IMR-90 (cell line): ENCODE measurements around the gene TOP2B. TPM values are rescaled to one million over a fixed set of nuclear protein-coding genes. Genes with fewer than 3 reads are reported as not detected.

Experiments
- ATAC-seq: fragments of 200-7000 bp; cut with Tn5 transposase; 2 replicates; pipeline ENCODE4 v1.9.1; 2020; ENCODE audit warnings: low read depth, mild to moderate bottlenecking, moderate library complexity
- BruUV-seq: library from RNA; stranded (reverse); fragments of 400-500 nt; replicated peaks from 2 replicates; lab custom pipeline; 2021; lab: Mats Ljungman, UMichigan
- CTCF ChIA-PET: fragments of 300-600 bp; formaldehyde crosslinking; extraction: SDS; loops from one replicate; lab custom pipeline; 2021; ENCODE audit warnings: antibody characterized with exemption; lab: Yijun Ruan, JAX
- POLR2A ChIA-PET: fragments of 300-600 bp; sonication (Branson Sonifier 250); formaldehyde crosslinking; loops from one replicate; lab custom pipeline; 2022; ENCODE audit warnings: antibody characterized with exemption; ENCODE audit not compliant: unreplicated experiment; lab: Charles Lee
- DNase-seq: peaks from one replicate; pipeline ENCODE4 v3.0.0; 2013
- H2AFZ ChIP-seq: replicated peaks from 2 replicates; pipeline ENCODE3; 2013; ENCODE audit warnings: low read length, mild to moderate bottlenecking; ENCODE audit not compliant: poor library complexity
- H2AK5ac ChIP-seq: 2 replicates; pipeline ENCODE4 v1.6.1; 2013; ENCODE audit warnings: low read depth, low read length, inconsistent platforms
- H2AK9ac ChIP-seq: replicated peaks from 2 replicates; pipeline ENCODE3; 2013; ENCODE audit warnings: mild to moderate bottlenecking, low read depth, low read length, moderate library complexity; ENCODE audit not compliant: poor library complexity
- H2BK120ac ChIP-seq: 2 replicates; pipeline ENCODE4 v1.6.1; 2013; ENCODE audit warnings: low read depth, low read length, inconsistent platforms
- H2BK15ac ChIP-seq: 3 replicates; pipeline ENCODE4 v1.6.1; 2013; ENCODE audit warnings: low read depth, low read length, inconsistent platforms
- H2BK20ac ChIP-seq: 2 replicates; pipeline ENCODE4 v1.6.1; 2013; ENCODE audit warnings: low read depth, mild to moderate bottlenecking, inconsistent platforms, low read length, moderate library complexity
- H2BK5ac ChIP-seq: 2 replicates; pipeline ENCODE4 v1.6.1; 2013; ENCODE audit warnings: mild to moderate bottlenecking, low read depth, low read length, inconsistent platforms; ENCODE audit not compliant: poor library complexity, severe bottlenecking
- H3K14ac ChIP-seq: replicated peaks from 2 replicates; pipeline ENCODE4 v1.6.1; 2013; ENCODE audit warnings: low read depth, low read length, inconsistent platforms
- H3K18ac ChIP-seq: 2 replicates; pipeline ENCODE4 v1.6.1; 2013; ENCODE audit warnings: low read depth, low read length, control low read depth
- H3K23ac ChIP-seq: 2 replicates; pipeline ENCODE4 v1.6.1; 2013; ENCODE audit warnings: low read depth, low read length, inconsistent platforms
- H3K27ac ChIP-seq: 2 replicates; pipeline ENCODE4 v1.5.1; 2013; ENCODE audit warnings: mild to moderate bottlenecking, control low read depth, low read length; ENCODE audit not compliant: insufficient read depth
- H3K27me3 ChIP-seq: 2 replicates; pipeline ENCODE4 v1.6.1; 2013; ENCODE audit warnings: low read length; ENCODE audit not compliant: control insufficient read depth, insufficient read depth
- H3K36me3 ChIP-seq: 2 replicates; pipeline ENCODE4 v1.6.1; 2013; ENCODE audit warnings: low read length, mixed read lengths; ENCODE audit not compliant: control insufficient read depth, insufficient read depth
- H3K4ac ChIP-seq: 2 replicates; pipeline ENCODE4 v1.6.1; 2013; ENCODE audit warnings: low read depth, low read length, inconsistent platforms
- H3K4me1 ChIP-seq: 2 replicates; pipeline ENCODE4 v1.6.1; 2013; ENCODE audit warnings: low read length, mixed read lengths; ENCODE audit not compliant: control insufficient read depth, insufficient read depth
- H3K4me2 ChIP-seq: 2 replicates; pipeline ENCODE4 v1.6.1; 2013; ENCODE audit warnings: low read depth, mild to moderate bottlenecking, control low read depth, low read length, moderate library complexity
- H3K4me3 ChIP-seq: 2 replicates; pipeline ENCODE4 v1.5.1; 2013; ENCODE audit warnings: low read depth, mild to moderate bottlenecking, control low read depth, low read length, moderate library complexity; ENCODE audit not compliant: insufficient read depth
- H3K56ac ChIP-seq: 2 replicates; pipeline ENCODE4 v1.6.1; 2013; ENCODE audit warnings: low read length, inconsistent platforms; ENCODE audit not compliant: insufficient read depth; ENCODE audit errors: extremely low read depth
- H3K79me1 ChIP-seq, 2 experiments: 2 replicates each; pipeline ENCODE4 v1.6.1; 2013; ENCODE audit warnings: low read length in 2 of 2, inconsistent platforms in 1 of 2, low read depth in 1 of 2
- H3K9ac ChIP-seq: 2 replicates; pipeline ENCODE4 v1.6.1; 2013; ENCODE audit warnings: low read depth, low read length, control low read depth
- H3K9me1 ChIP-seq: 2 replicates; pipeline ENCODE4 v1.6.1; 2013; ENCODE audit warnings: low read length, inconsistent platforms; ENCODE audit not compliant: insufficient read depth
- H3K9me3 ChIP-seq: 2 replicates; pipeline ENCODE4 v1.6.1; 2013; ENCODE audit warnings: low read length; ENCODE audit not compliant: control insufficient read depth, insufficient read depth
- H4K20me1 ChIP-seq: 2 replicates; pipeline ENCODE4 v1.6.1; 2013; ENCODE audit warnings: low read length, inconsistent platforms; ENCODE audit not compliant: insufficient read depth
- H4K5ac ChIP-seq: 2 replicates; pipeline ENCODE4 v1.6.1; 2013; ENCODE audit warnings: mild to moderate bottlenecking, low read depth, low read length, control low read depth
- H4K8ac ChIP-seq, 2 experiments: 2 replicates each; pipeline ENCODE4 v1.6.1; 2013; ENCODE audit warnings: low read depth in 2 of 2, low read length in 2 of 2, control low read depth in 1 of 2, inconsistent platforms in 1 of 2
- H4K91ac ChIP-seq: 2 replicates; pipeline ENCODE4 v1.6.1; 2013; ENCODE audit warnings: low read depth, low read length, inconsistent platforms; ENCODE audit not compliant: insufficient read depth
- CEBPB ChIP-seq: IDR thresholded peaks from 2 replicates; pipeline ENCODE4 v1.6.1; 2012; ENCODE audit warnings: low read depth, low read length, improper control_type of control experiment
- CHD1 ChIP-seq: IDR thresholded peaks from 2 replicates; pipeline ENCODE4 v1.6.1; 2012; ENCODE audit warnings: low read depth, low read length, improper control_type of control experiment
- FOS ChIP-seq: fragments of 150-350 bp; IDR thresholded peaks from 2 replicates; pipeline ENCODE4 v1.6.1; 2016; ENCODE audit warnings: low read depth, low read length
- MAZ ChIP-seq: IDR thresholded peaks from 2 replicates; pipeline ENCODE4 v1.6.1; 2012; ENCODE audit warnings: low read depth, mild to moderate bottlenecking, low read length, improper control_type of control experiment, moderate library complexity, borderline replicate concordance
- MXI1 ChIP-seq: IDR thresholded peaks from 2 replicates; pipeline ENCODE4 v1.6.1; 2012; ENCODE audit warnings: low read depth, mild to moderate bottlenecking, low read length, moderate library complexity, borderline replicate concordance
- POLR2A ChIP-seq: IDR thresholded peaks from 2 replicates; pipeline ENCODE4 v1.6.1; 2012; ENCODE audit warnings: mild to moderate bottlenecking, low read depth, low read length
- RAD21 ChIP-seq: IDR thresholded peaks from 2 replicates; pipeline ENCODE4 v1.6.1; 2012; ENCODE audit warnings: low read length, improper control_type of control experiment
- RCOR1 ChIP-seq: IDR thresholded peaks from 2 replicates; pipeline ENCODE4 v1.6.1; 2012; ENCODE audit warnings: mild to moderate bottlenecking, low read length, improper control_type of control experiment; ENCODE audit not compliant: insufficient replicate concordance
- RFX5 ChIP-seq: IDR thresholded peaks from 2 replicates; pipeline ENCODE4 v1.8.0; 2012; ENCODE audit warnings: low read depth, mild to moderate bottlenecking, low read length, moderate library complexity
- SMC3 ChIP-seq: fragments of 150-350 bp; IDR thresholded peaks from 2 replicates; pipeline ENCODE4 v1.6.1; 2016; ENCODE audit warnings: low read depth, mild to moderate bottlenecking, antibody characterized with exemption, low read length, moderate library complexity
- WGBS, 2 experiments: methylation state at CpG; one replicate each; pipeline versions ENCODE4 v1.1.5 to v1.1.7; 2013; ENCODE audit warnings: missing lambda C conversion rate in 2 of 2; ENCODE audit not compliant: insufficient read length in 1 of 2; ENCODE audit errors: extremely low coverage in 2 of 2; 5-methylcytosine and 5-hydroxymethylcytosine counted together
- dilution Hi-C: fragments of 300-500 bp; cut with HindIII; formaldehyde crosslinking; loops from one replicate; pipeline ENCODE4 v1.14.3; 2018; ENCODE audit warnings: low sequenced_read_pairs; ENCODE audit not compliant: unreplicated experiment
- in situ Hi-C: fragments of 300-500 bp; cut with MboI; formaldehyde crosslinking; loops from 3 replicates; pipeline ENCODE4 v1.14.3; 2019; ENCODE audit warnings: low sequenced_read_pairs, inconsistent platforms, mixed read lengths
- intact Hi-C: fragments of 100-400 bp; cut with micrococcal nuclease; formaldehyde crosslinking; loops from 2 replicates; pipeline ENCODE4 v1.10.0; 2022
- polyA plus RNA-seq, 3 experiments: library from polyadenylated mRNA; depleted of rRNA; stranded (reverse); fragments of >200 nt; gene quantifications; 2 replicates each; pipeline ENCODE4 v1.2.3, GENCODE V29; 2012; ENCODE audit warnings: low replicate concordance in 1 of 3
- total RNA-seq: library from RNA; depleted of rRNA; stranded (reverse); fragments of >200 nt; gene quantifications from 2 replicates; pipeline ENCODE4 v1.2.3, GENCODE V29; 2012
- TF ChIP-seq, protein P1 (sequence below): fragments of 150-350 bp; IDR thresholded peaks from 2 replicates; pipeline ENCODE4 v1.6.1; 2016; ENCODE audit warnings: low read depth, mild to moderate bottlenecking, low read length, moderate library complexity, borderline replicate concordance
- TF ChIP-seq, protein P2 (sequence below): fragments of 150-350 bp; IDR thresholded peaks from 2 replicates; pipeline ENCODE4 v1.6.1; 2017; ENCODE audit warnings: mild to moderate bottlenecking, antibody characterized with exemption, low read length, low read depth
- TF ChIP-seq, protein P3 (sequence below): conservative IDR thresholded peaks from 2 replicates; pipeline ENCODE4 v1.5.1; 2012; ENCODE audit warnings: mild to moderate bottlenecking, low read depth, low read length, improper control_type of control experiment

TOP2B gene
- total and polyA plus RNA-seq, 2 of the 4 experiments (the other 2 are of a cell fraction) = 45.5 to 53.4 TPM

- Histone ChIP-seq H2BK20ac (no peak overlapping the region), H4K91ac (no peak overlapping the region), H3K14ac (no peak overlapping the region), H2AK9ac (peak overlapping the region; percentile 55), H3K9me1 (no peaks in the 10 kb centered on the region), H4K8ac (no peak overlapping the region), H3K4me2 (no peak overlapping the region), H3K36me3 (no peaks in the 10 kb centered on the region), H2BK15ac (no peak overlapping the region), H2AFZ (no peak overlapping the region), H2BK5ac (no peak overlapping the region), H4K20me1 (no peaks in the 10 kb centered on the region), H3K9me3 (no peaks in the 10 kb centered on the region), H3K18ac (no peak overlapping the region), H4K5ac (no peak overlapping the region), H3K9ac (no peak overlapping the region), H2BK120ac (no peak overlapping the region), H2AK5ac (no peak overlapping the region), H3K79me1 (no peaks in the 10 kb centered on the region), H3K27ac (no peak overlapping the region), H3K56ac (no peak overlapping the region), H3K4me1 (no peaks in the 10 kb centered on the region), H3K27me3 (no peaks in the 10 kb centered on the region), H3K4me3 (no peak overlapping the region), H3K4ac (no peak overlapping the region), H3K23ac (no peak overlapping the region)
- intact Hi-C loops = no loop called here
- dilution Hi-C loops = no loop called here
- no TSS peak for BruUV-seq
- no peak for TF ChIP-seq CEBPB
- TF ChIP-seq, protein P1, sequence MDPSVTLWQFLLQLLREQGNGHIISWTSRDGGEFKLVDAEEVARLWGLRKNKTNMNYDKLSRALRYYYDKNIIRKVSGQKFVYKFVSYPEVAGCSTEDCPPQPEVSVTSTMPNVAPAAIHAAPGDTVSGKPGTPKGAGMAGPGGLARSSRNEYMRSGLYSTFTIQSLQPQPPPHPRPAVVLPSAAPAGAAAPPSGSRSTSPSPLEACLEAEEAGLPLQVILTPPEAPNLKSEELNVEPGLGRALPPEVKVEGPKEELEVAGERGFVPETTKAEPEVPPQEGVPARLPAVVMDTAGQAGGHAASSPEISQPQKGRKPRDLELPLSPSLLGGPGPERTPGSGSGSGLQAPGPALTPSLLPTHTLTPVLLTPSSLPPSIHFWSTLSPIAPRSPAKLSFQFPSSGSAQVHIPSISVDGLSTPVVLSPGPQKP = no peak
- TF ChIP-seq POLR2A = no peak
- TF ChIP-seq CHD1 = no peak
- TF ChIP-seq, protein P2, sequence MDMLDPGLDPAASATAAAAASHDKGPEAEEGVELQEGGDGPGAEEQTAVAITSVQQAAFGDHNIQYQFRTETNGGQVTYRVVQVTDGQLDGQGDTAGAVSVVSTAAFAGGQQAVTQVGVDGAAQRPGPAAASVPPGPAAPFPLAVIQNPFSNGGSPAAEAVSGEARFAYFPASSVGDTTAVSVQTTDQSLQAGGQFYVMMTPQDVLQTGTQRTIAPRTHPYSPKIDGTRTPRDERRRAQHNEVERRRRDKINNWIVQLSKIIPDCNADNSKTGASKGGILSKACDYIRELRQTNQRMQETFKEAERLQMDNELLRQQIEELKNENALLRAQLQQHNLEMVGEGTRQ = no peak
- no peak for TF ChIP-seq RCOR1
- TF ChIP-seq FOS = no peak
- TF ChIP-seq RAD21 = no peak
- TF ChIP-seq RFX5 = no peak
- TF ChIP-seq MXI1 = no peak
- no peak for TF ChIP-seq MAZ
- TF ChIP-seq SMC3 = no peak
- TF ChIP-seq, protein P3, sequence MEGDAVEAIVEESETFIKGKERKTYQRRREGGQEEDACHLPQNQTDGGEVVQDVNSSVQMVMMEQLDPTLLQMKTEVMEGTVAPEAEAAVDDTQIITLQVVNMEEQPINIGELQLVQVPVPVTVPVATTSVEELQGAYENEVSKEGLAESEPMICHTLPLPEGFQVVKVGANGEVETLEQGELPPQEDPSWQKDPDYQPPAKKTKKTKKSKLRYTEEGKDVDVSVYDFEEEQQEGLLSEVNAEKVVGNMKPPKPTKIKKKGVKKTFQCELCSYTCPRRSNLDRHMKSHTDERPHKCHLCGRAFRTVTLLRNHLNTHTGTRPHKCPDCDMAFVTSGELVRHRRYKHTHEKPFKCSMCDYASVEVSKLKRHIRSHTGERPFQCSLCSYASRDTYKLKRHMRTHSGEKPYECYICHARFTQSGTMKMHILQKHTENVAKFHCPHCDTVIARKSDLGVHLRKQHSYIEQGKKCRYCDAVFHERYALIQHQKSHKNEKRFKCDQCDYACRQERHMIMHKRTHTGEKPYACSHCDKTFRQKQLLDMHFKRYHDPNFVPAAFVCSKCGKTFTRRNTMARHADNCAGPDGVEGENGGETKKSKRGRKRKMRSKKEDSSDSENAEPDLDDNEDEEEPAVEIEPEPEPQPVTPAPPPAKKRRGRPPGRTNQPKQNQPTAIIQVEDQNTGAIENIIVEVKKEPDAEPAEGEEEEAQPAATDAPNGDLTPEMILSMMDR = no peak
- ATAC-seq (no peak), DNase-seq (no peak)
- WGBS, 2 experiments = no CpG with 5 or more reads among the region's 11 CpGs
- ChIA-PET POLR2A (no interaction called here), CTCF (no interaction called here)
- in situ Hi-C loops = no loop called here
These were observed 48.8 kb upstream of the TOP2B start for GRCh38 chr3:25713341-25713985.
